K562 (cell line): ENCODE results near the gene GJB4. TPM values are rescaled to one million over a fixed set of nuclear protein-coding genes. Genes with fewer than 3 reads are reported as not detected.

Source experiments
- ATAC-seq: fragments of 200-7000 bp; cut with Tn5 transposase; 3 replicates; pipeline ENCODE4 v1.9.1; 2020; ENCODE audit warnings: moderate library complexity
- BruUV-seq: library from RNA; stranded (reverse); fragments of 400-500 nt; replicated peaks from 2 replicates; lab custom pipeline; 2021; lab: Mats Ljungman, UMichigan
- CTCF ChIA-PET: fragments of 300-600 bp; formaldehyde crosslinking; extraction: SDS; loops from one replicate; lab custom pipeline; 2021; ENCODE audit warnings: low intra/inter-chr PET ratio; lab: Yijun Ruan, JAX
- POLR2A ChIA-PET: fragments of 300-600, 350-650 bp; sonication (Branson Sonifier 250); formaldehyde crosslinking; extraction: SDS; loops from one replicate; lab custom pipeline; 2021; ENCODE audit warnings: antibody characterized with exemption, inconsistent platforms; lab: Yijun Ruan, JAX
- DNase-seq, 4 experiments: peaks; one replicate each; pipeline versions ENCODE4 v3.0.0 to v3.0.0-alpha.2; 2011 to 2018; ENCODE audit warnings: low spot score in 3 of 4, mixed read lengths in 3 of 4; ENCODE audit errors: extremely low read depth in 1 of 4
- FAIRE-seq: peaks from 2 replicates; lab custom pipeline; 2011; peaks lifted over from hg19 to GRCh38; lab: Jason Lieb, UNC
- H2AFZ ChIP-seq: 2 replicates; pipeline ENCODE4 v1.6.0; 2011; ENCODE audit warnings: low read depth, low read length, control low read depth, inconsistent platforms
- H3K27ac ChIP-seq: fragments of 200-600 bp; 3 replicates; pipeline ENCODE4 v1.8.0; 2011; ENCODE audit warnings: low read depth, mild to moderate bottlenecking, control low read depth, inconsistent platforms, low read length, moderate library complexity, mixed read lengths; ENCODE audit errors: extremely low read depth
- H3K27me3 ChIP-seq, 2 experiments: fragments of 300-600 bp in 1 of 2; 2 replicates in 1 of 2; 3 replicates in 1 of 2; pipeline versions ENCODE4 v1.6.0 to v1.8.0; 2011; ENCODE audit warnings: inconsistent platforms in 2 of 2, low read length in 2 of 2, mild to moderate bottlenecking in 1 of 2, mixed read lengths in 1 of 2, moderate library complexity in 1 of 2; ENCODE audit not compliant: control insufficient read depth in 2 of 2, insufficient read depth in 2 of 2
- H3K36me3 ChIP-seq: fragments of 300-600 bp; 3 replicates; pipeline ENCODE4 v1.8.0; 2011; ENCODE audit warnings: mild to moderate bottlenecking, low read length, inconsistent platforms; ENCODE audit not compliant: control insufficient read depth, insufficient read depth
- H3K4me1 ChIP-seq, 2 experiments: fragments of 200-600 bp in 1 of 2; replicated peaks in 1 of 2; 2 replicates in 1 of 2; 3 replicates in 1 of 2; pipeline versions ENCODE4 v1.5.1 to v1.8.0; 2011; ENCODE audit warnings: inconsistent platforms in 2 of 2, low read length in 2 of 2, mild to moderate bottlenecking in 1 of 2, mixed read lengths in 1 of 2, moderate library complexity in 1 of 2; ENCODE audit not compliant: control insufficient read depth in 2 of 2, insufficient read depth in 2 of 2
- H3K4me2 ChIP-seq: 2 replicates; pipeline ENCODE4 v1.6.1; 2011; ENCODE audit warnings: low read length, control low read depth, inconsistent platforms, mixed read lengths; ENCODE audit not compliant: insufficient read depth
- H3K4me3 ChIP-seq: fragments of 200-600 bp; sonication (generic), shearing (Covaris generic); 2 replicates; pipeline ENCODE4 v1.5.1; 2016; ENCODE audit warnings: control low read depth, inconsistent platforms
- H3K79me2 ChIP-seq: fragments of 200-600 bp; 3 replicates; pipeline ENCODE4 v1.8.0; 2011; ENCODE audit warnings: low read length, inconsistent platforms; ENCODE audit not compliant: control insufficient read depth, insufficient read depth
- H3K9ac ChIP-seq, 2 experiments: 2 replicates each; pipeline versions ENCODE4 v1.6.0 to v1.6.1; 2011; ENCODE audit warnings: low read depth in 2 of 2, low read length in 2 of 2, control low read depth in 1 of 2, inconsistent platforms in 1 of 2, mild to moderate bottlenecking in 1 of 2, mixed read lengths in 1 of 2; ENCODE audit not compliant: insufficient read depth in 1 of 2
- H3K9me1 ChIP-seq: one replicate; pipeline ENCODE4 v1.6.0; 2011; ENCODE audit warnings: inconsistent platforms, mild to moderate bottlenecking, low read length, moderate library complexity; ENCODE audit not compliant: control insufficient read depth, insufficient read depth
- H3K9me3 ChIP-seq: replicated peaks from 2 replicates; pipeline ENCODE4 v1.5.1; 2011; ENCODE audit warnings: low read depth, low read length, inconsistent platforms; ENCODE audit not compliant: control insufficient read depth, insufficient read depth
- H4K20me1 ChIP-seq: replicated peaks from 2 replicates; pipeline ENCODE4 v1.6.1; 2011; ENCODE audit warnings: low read length, inconsistent platforms, mixed read lengths; ENCODE audit not compliant: control insufficient read depth, insufficient read depth
- ATF1 ChIP-seq, 2 experiments: fragments of 450-650 bp in 1 of 2; IDR thresholded peaks; 2 replicates each; pipeline ENCODE4 v1.6.1; 2016; ENCODE audit warnings: missing compliant biosample characterization in 1 of 2, missing genetic modification characterization in 1 of 2
- ZNF146 ChIP-seq: IDR thresholded peaks from one replicate; pipeline ENCODE4 v1.6.1; 2018; ENCODE audit warnings: missing compliant biosample characterization; ENCODE audit not compliant: unreplicated experiment
- WGBS: fragments of 100-300 bp; shearing (Covaris generic); methylation state at CpG from one replicate; pipeline ENCODE4 v1.1.6; 2016; ENCODE audit warnings: low coverage, mixed read lengths; ENCODE audit not compliant: insufficient coverage; ENCODE audit errors: missing lambda C conversion rate; 5-methylcytosine and 5-hydroxymethylcytosine counted together
- in situ Hi-C: fragments of 300-500 bp; cut with MboI; formaldehyde crosslinking; loops from 4 replicates; pipeline ENCODE4 v1.15.0; 2018; ENCODE audit warnings: inconsistent platforms, mixed read lengths
- intact Hi-C: fragments of 100-400 bp; cut with micrococcal nuclease; formaldehyde crosslinking; loops from 2 replicates; pipeline ENCODE4 v1.14.2; 2022
- polyA plus RNA-seq, 8 experiments: library from polyadenylated mRNA; depleted of rRNA in 4 of 8; stranded (reverse) in 5 of 8; unstranded in 3 of 8; fragments of >200 nt; fragmentation: Nextera tagmentation in 2 of 8; fragmentation: Illumina TruSeq in 1 of 8; extraction: Ambion mirVana in 2 of 8; extraction: Trizol in 1 of 8; gene quantifications; 2 replicates each; pipeline versions ENCODE4 v1.2.1 to v1.2.3, GENCODE V29; 2011 to 2014; ENCODE audit warnings: inconsistent platforms in 1 of 8, missing spikeins in 1 of 8
- total RNA-seq, 7 experiments: library from RNA; depleted of rRNA in 6 of 7; stranded (reverse); fragments of >200 nt in 6 of 7; fragmentation: Illumina TruSeq in 2 of 7; extraction: Trizol in 2 of 7; gene quantifications; 2 replicates each; pipeline versions ENCODE4 v1.2.1 to v1.2.3, GENCODE V29; 2011 to 2021; ENCODE audit warnings: low replicate concordance in 1 of 7
- TF ChIP-seq, protein P1 (sequence below), 2 experiments: fragments of 450-650 bp in 1 of 2; IDR thresholded peaks; 2 replicates each; pipeline ENCODE4 v1.6.1; 2011 to 2017; ENCODE audit warnings: low read depth in 2 of 2, antibody characterized with exemption in 1 of 2, borderline replicate concordance in 1 of 2, low read length in 1 of 2, mild to moderate bottlenecking in 1 of 2, mixed read lengths in 1 of 2; ENCODE audit not compliant: control insufficient read depth in 1 of 2

The GJB4 gene
- total and polyA plus RNA-seq, 9 of the 15 experiments (the other 6 are each of a cell fraction or from before 2014, with no cell fraction given), result 0.03 TPM; not detected in 8

DNA sequence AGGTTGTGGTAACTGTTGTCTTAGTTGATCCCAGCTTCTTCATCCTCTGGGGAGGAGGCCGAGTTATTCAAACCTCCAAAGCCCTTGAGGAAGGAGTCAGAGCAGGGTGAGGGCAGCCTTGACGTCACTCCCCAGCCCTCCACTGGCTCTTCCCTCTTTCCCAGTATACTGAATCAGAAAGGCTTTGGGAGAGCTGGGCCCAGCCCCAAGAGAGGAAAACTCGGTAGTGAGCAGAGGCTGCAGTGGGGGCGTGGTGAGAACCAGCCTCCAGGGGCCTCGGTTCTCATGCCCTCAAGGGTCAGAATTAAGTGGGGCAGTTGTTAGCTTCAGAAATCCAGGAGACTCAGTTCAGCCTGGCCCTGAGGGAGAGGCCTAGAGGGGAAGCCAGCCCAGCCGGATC is 31.4 kb downstream of the GJB4 start:
- H3K9me1 ChIP-seq, result peaks cover 4% of the 10 kb centered on the region
- TF ChIP-seq ZNF146 (CRISPR knock-in tag), result no peak
- TF ChIP-seq ATF1 (CRISPR knock-in tag; IDR thresholded peaks at IDR 0.05), result no peak
- TF ChIP-seq ATF1 (tag; IDR thresholded peaks at IDR 0.05), result 0 out of 2 replicates have a peak, but pooled peaks have one; percentile 11
- TF ChIP-seq, protein P1, sequence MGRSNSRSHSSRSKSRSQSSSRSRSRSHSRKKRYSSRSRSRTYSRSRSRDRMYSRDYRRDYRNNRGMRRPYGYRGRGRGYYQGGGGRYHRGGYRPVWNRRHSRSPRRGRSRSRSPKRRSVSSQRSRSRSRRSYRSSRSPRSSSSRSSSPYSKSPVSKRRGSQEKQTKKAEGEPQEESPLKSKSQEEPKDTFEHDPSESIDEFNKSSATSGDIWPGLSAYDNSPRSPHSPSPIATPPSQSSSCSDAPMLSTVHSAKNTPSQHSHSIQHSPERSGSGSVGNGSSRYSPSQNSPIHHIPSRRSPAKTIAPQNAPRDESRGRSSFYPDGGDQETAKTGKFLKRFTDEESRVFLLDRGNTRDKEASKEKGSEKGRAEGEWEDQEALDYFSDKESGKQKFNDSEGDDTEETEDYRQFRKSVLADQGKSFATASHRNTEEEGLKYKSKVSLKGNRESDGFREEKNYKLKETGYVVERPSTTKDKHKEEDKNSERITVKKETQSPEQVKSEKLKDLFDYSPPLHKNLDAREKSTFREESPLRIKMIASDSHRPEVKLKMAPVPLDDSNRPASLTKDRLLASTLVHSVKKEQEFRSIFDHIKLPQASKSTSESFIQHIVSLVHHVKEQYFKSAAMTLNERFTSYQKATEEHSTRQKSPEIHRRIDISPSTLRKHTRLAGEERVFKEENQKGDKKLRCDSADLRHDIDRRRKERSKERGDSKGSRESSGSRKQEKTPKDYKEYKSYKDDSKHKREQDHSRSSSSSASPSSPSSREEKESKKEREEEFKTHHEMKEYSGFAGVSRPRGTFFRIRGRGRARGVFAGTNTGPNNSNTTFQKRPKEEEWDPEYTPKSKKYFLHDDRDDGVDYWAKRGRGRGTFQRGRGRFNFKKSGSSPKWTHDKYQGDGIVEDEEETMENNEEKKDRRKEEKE (IDR thresholded peaks at IDR 0.05; ENCODE audit: borderline replicate concordance in 1 of 2, control insufficient read depth in 1 of 2, low read depth in 2 of 2, low read length in 1 of 2), result no peak
- TF ChIP-seq, all 486 proteins: peak for 1
- ChIA-PET POLR2A (interaction anchor here (0.9 kb wide), 1 partner anchor 45 kb away, joined by 3 read pairs; no protein-coding TSS in a partner anchor), CTCF (interaction anchor here (1.1 kb wide), 1 partner anchor 62 kb away, joined by 3 read pairs; no protein-coding TSS in a partner anchor)
- FAIRE-seq (no peak), DNase-seq (no peak), ATAC-seq (no peak)
- Histone ChIP-seq H3K27ac (no peak overlapping the region), H3K36me3 (no peaks in the 10 kb centered on the region), H2AFZ (no peak overlapping the region), H3K4me1 (peaks cover 0 to 3% of the 10 kb centered on the region in 2 experiments; a peak in 1 of 5 replicates), H3K9ac (no peak overlapping the region), H3K79me2 (no peaks in the 10 kb centered on the region), H4K20me1 (peaks cover 5% of the 10 kb centered on the region; the same call in 1 of the 2 replicates), H3K4me3 (no peak overlapping the region), H3K9me3 (no peaks in the 10 kb centered on the region), H3K4me2 (no peak overlapping the region), H3K27me3 (peaks cover 29 to 69% of the 10 kb centered on the region in 2 experiments)
- 1% methylated on average over 6 of the region's 6 CpGs for WGBS
- BruUV-seq, result no TSS peak
- in situ Hi-C loops (no loop called here), intact Hi-C loops (no loop called here)
